ENCODE measurements around the gene PTGIS. TPM values are rescaled to one million over a fixed set of nuclear protein-coding genes. Genes with fewer than 3 reads are reported as not detected.

The PTGIS gene
- total RNA-seq, 4 donors from 2014 or later: 4.4 to 41.2 (median 16.2) TPM

DNA sequence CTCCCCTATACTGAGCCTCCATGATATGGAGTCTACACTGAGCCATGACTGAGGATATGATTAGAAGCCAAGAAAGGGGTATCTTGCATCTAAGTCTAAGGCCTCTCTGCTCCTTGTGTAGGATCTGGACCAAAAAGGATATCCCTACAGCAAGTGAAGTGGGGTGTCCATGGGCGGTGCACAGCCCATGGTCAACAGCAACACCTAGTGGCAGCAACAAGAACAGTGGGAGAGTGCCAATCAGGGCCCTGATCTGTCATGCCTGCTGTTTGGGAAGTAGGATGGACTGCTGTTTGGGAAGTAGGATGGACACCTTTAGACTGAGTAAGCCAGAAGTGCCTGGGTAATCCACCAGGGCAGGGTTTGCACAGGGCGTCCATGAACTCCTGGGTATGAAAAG, 22.4 kb downstream of the PTGIS start:
- H3K4me3 ChIP-seq (replicated peaks in 1 of 3): no peak overlapping the region
- intact Hi-C loops (cut with DNase I): loop anchor here (10.0 kb wide), 1 partner anchor 379 kb away; no protein-coding TSS in a partner anchor
- no peaks in the 10 kb centered on the region for H3K27me3 ChIP-seq
- H3K27ac ChIP-seq: no peak overlapping the region
- H3K9me3 ChIP-seq: no peaks in the 10 kb centered on the region
- H3K4me1 ChIP-seq: no peaks in the 10 kb centered on the region
- no peak for DNase-seq
- no peak for TF ChIP-seq POLR2A (IDR thresholded peaks at IDR 0.05)
- TF ChIP-seq, protein P1, sequence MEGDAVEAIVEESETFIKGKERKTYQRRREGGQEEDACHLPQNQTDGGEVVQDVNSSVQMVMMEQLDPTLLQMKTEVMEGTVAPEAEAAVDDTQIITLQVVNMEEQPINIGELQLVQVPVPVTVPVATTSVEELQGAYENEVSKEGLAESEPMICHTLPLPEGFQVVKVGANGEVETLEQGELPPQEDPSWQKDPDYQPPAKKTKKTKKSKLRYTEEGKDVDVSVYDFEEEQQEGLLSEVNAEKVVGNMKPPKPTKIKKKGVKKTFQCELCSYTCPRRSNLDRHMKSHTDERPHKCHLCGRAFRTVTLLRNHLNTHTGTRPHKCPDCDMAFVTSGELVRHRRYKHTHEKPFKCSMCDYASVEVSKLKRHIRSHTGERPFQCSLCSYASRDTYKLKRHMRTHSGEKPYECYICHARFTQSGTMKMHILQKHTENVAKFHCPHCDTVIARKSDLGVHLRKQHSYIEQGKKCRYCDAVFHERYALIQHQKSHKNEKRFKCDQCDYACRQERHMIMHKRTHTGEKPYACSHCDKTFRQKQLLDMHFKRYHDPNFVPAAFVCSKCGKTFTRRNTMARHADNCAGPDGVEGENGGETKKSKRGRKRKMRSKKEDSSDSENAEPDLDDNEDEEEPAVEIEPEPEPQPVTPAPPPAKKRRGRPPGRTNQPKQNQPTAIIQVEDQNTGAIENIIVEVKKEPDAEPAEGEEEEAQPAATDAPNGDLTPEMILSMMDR (IDR thresholded peaks at IDR 0.05): no peak
- no peaks in the 10 kb centered on the region for H3K36me3 ChIP-seq
- 93% methylated on average over 2 of the region's 2 CpGs for WGBS, 2 donors

DNA sequence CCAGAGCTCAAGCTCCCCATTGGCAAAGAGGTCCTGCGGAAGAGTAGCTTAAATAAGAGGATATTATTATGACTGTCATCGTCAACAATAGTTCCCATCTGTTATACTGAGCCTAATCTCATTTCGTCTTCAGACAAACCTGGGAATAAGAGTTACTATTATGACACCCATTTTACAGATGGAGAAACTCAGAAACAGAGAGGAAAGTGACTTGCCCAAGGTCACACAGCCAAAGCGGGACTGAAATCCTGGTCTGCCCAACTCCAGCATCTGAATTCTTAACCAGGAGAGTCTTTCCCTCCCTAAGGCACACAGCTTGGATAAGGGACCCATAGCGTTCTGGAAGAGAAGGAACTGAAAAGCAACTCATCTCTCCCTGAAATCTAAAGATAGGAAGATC, 23.4 kb downstream of the PTGIS start:
- no peak for DNase-seq
- intact Hi-C loops (cut with DNase I): loop anchor here (5.0 to 10.0 kb wide), 2 partner anchors 303 to 380 kb away; no protein-coding TSS in a partner anchor
- WGBS, 2 donors: 95 to 96% methylated on average over 5 of the region's 5 CpGs
- Histone ChIP-seq H3K36me3 (no peaks in the 10 kb centered on the region), H3K27ac (no peak overlapping the region), H3K9me3 (no peaks in the 10 kb centered on the region), H3K4me1 (no peaks in the 10 kb centered on the region), H3K4me3 (replicated peaks in 1 of 3) (no peak overlapping the region), H3K27me3 (no peaks in the 10 kb centered on the region)
- TF ChIP-seq, protein P1 (IDR thresholded peaks at IDR 0.05): no peak
- TF ChIP-seq POLR2A (IDR thresholded peaks at IDR 0.05): no peak

DNA sequence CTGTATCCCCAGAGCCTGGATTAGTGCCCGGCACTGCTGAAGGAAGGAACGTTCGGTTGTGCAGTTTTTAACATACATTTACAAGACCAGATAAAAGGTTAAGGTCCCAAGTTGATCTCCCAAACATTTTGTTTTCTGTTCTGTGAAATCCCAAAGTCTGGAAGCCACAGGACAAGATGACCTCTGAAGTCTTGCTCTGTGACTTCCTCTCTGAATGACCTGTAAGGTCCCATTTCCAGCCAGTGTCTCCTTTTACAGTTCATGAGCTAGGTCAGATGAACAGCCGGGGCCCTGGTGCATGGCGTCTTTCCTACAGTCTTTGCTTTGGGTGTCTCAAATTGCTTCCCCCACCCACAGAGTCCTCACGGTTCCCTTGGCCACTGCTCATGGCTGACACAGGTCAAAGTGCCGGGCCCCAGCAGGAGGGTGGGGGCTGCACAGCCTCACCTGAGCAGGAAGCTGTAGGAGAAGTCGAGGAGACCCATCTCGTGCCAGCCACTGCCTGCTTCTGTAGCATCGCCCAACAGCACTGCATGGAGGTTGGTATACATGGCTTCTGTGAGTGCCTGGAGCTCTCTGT, 24.0 kb downstream of the PTGIS start:
- WGBS, 2 donors: 86 to 90% methylated on average over 8 to 10 of the region's 10 CpGs
- Histone ChIP-seq H3K9me3 (no peaks in the 10 kb centered on the region), H3K27me3 (no peaks in the 10 kb centered on the region), H3K4me3 (replicated peaks in 1 of 3) (no peak overlapping the region), H3K27ac (no peak overlapping the region), H3K36me3 (no peaks in the 10 kb centered on the region), H3K4me1 (no peaks in the 10 kb centered on the region)
- intact Hi-C loops (cut with DNase I): loop anchor here (2.0 to 10.0 kb wide), 3 partner anchors 67 to 381 kb away; no protein-coding TSS in a partner anchor
- DNase-seq: no peak
- TF ChIP-seq, protein P1 (IDR thresholded peaks at IDR 0.05): no peak
- TF ChIP-seq POLR2A (IDR thresholded peaks at IDR 0.05): no peak

DNA sequence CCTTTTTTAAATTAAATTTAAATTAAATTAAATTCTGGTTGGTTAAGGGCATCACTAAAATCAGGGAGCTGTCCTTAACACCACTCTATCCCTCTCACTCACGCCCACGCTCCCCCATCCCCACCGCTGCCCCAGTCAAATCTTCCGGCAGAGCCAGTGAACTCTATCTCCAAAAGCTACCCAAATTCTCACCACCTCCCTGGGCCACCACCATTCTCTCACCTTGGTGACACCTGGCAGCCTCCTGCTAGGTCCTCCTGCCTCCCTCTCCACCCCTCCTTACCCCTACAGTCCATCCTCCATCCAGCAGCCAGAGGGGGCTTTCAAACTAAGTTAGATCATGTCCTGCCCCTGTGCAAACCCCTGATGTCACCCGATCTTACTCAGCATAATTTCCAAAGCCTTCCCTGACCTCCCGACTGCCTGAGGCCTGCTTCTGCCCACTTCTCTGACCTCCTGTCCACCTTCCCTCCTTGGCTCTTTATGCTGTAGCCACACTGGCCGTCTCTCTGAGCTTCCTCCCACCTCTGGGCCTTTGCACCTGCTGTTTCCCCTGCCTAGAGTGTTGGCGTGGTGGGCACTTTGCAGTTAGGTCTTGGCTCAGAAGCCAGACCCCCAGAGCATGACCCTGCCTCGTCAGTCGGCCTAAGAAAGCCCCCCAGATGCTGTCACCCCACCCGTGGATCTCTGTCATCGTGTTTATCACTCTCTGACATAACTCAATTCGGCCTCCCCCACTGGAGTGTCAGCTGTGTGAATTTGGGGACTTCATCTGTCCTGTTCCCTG, 24.7 kb downstream of the PTGIS start:
- Histone ChIP-seq H3K36me3 (no peaks in the 10 kb centered on the region), H3K9me3 (no peaks in the 10 kb centered on the region), H3K4me3 (replicated peaks in 1 of 3) (no peak overlapping the region), H3K4me1 (no peaks in the 10 kb centered on the region), H3K27ac (no peak overlapping the region), H3K27me3 (no peaks in the 10 kb centered on the region)
- no peak for DNase-seq
- TF ChIP-seq, protein P1 (IDR thresholded peaks at IDR 0.05): no peak
- no peak for TF ChIP-seq POLR2A (IDR thresholded peaks at IDR 0.05)
- intact Hi-C loops (cut with DNase I): loop anchor here (2.0 to 10.0 kb wide), 3 partner anchors 68 to 382 kb away; no protein-coding TSS in a partner anchor
- WGBS, 2 donors: 91 to 93% methylated on average over 13 of the region's 13 CpGs

- DNase-seq: no peak
- 89 to 93% methylated on average over 4 of the region's 4 CpGs for WGBS, 2 donors
- Histone ChIP-seq H3K4me3 (replicated peaks in 1 of 3) (no peak overlapping the region), H3K27me3 (no peaks in the 10 kb centered on the region), H3K27ac (no peak overlapping the region), H3K4me1 (no peaks in the 10 kb centered on the region), H3K9me3 (no peaks in the 10 kb centered on the region), H3K36me3 (no peaks in the 10 kb centered on the region)
- TF ChIP-seq POLR2A (IDR thresholded peaks at IDR 0.05): no peak
- TF ChIP-seq, protein P1 (IDR thresholded peaks at IDR 0.05): no peak
- intact Hi-C loops (cut with DNase I): loop anchor here (2.0 to 10.0 kb wide), 3 partner anchors 68 to 382 kb away; no protein-coding TSS in a partner anchor
Measured at GRCh38 chr20:49542514-49542991, 25.4 kb downstream of the PTGIS start.

Measured in thyroid gland (tissue), 4 donors.